HEK293 (cell line): Measurements from ENCODE around the gene PLXNA3.

ENCODE experiments used
- CTCF ChIA-PET: fragments of 350-600 bp; formaldehyde crosslinking; extraction: SDS; loops from one replicate; lab custom pipeline; 2021; ENCODE audit warnings: antibody characterized with exemption; lab: Yijun Ruan, JAX
- POLR2A ChIA-PET: fragments of 300-600 bp; formaldehyde crosslinking; extraction: SDS; loops from one replicate; lab custom pipeline; 2020; ENCODE audit warnings: antibody characterized with exemption, inconsistent platforms; lab: Yijun Ruan, JAX
- H3K27ac ChIP-seq: fragments of 200-500 bp; sonication (Bioruptor generic); 2 replicates; pipeline ENCODE4 v1.5.1; 2014; ENCODE audit warnings: low read depth, low read length, control low read depth, inconsistent platforms; ENCODE audit errors: extremely low read depth
- H3K36me3 ChIP-seq, 2 experiments: fragments of 200-500 bp in 1 of 2; sonication (Bioruptor generic) in 1 of 2; 1 replicate in 1 of 2; 2 replicates in 1 of 2; pipeline ENCODE4 v1.5.1; 2014 to 2017; ENCODE audit warnings: inconsistent platforms in 2 of 2, low read length in 2 of 2; ENCODE audit not compliant: control insufficient read depth in 2 of 2, insufficient read depth in 1 of 2
- H3K4me1 ChIP-seq: fragments of 200-500 bp; sonication (Bioruptor generic); 2 replicates; pipeline ENCODE4 v1.5.1; 2014; ENCODE audit warnings: mild to moderate bottlenecking, low read length, inconsistent platforms; ENCODE audit not compliant: control insufficient read depth, insufficient read depth
- H3K4me3 ChIP-seq: 2 replicates; pipeline ENCODE4 v1.5.1; 2011; ENCODE audit warnings: low read depth, mild to moderate bottlenecking, control low read depth, low read length, moderate library complexity
- H3K9me3 ChIP-seq: fragments of 200-500 bp; sonication (Bioruptor generic); 2 replicates; pipeline ENCODE4 v1.5.1; 2014; ENCODE audit warnings: low read depth, low read length, inconsistent platforms; ENCODE audit not compliant: control insufficient read depth, insufficient read depth
- BCL11A ChIP-seq: fragments of 450-650 bp; formaldehyde crosslinking; IDR thresholded peaks from 2 replicates; pipeline ENCODE4 v1.5.1; 2016; ENCODE audit warnings: low read depth, missing biosample characterization, missing genetic modification characterization
- HOXA7 ChIP-seq: sonication (generic); formaldehyde crosslinking; IDR thresholded peaks from 2 replicates; pipeline ENCODE4 v1.8.1; 2022; ENCODE audit warnings: missing genetic modification reagents, borderline replicate concordance
- SP7 ChIP-seq: fragments of 450-650 bp; formaldehyde crosslinking; IDR thresholded peaks from 2 replicates; pipeline ENCODE4 v1.5.1; 2016; ENCODE audit warnings: missing biosample characterization, missing genetic modification characterization
- ZBTB21 ChIP-seq: fragments of 450-650 bp; formaldehyde crosslinking; IDR thresholded peaks from 2 replicates; pipeline ENCODE4 v1.5.1; 2017; ENCODE audit warnings: missing biosample characterization, missing genetic modification characterization
- ZFP37 ChIP-seq: fragments of 450-650 bp; formaldehyde crosslinking; IDR thresholded peaks from 2 replicates; pipeline ENCODE4 v1.5.1; 2016; ENCODE audit warnings: missing biosample characterization, missing genetic modification characterization
- ZNF16 ChIP-seq: fragments of 450-650 bp; formaldehyde crosslinking; IDR thresholded peaks from 2 replicates; pipeline ENCODE4 v1.5.1; 2016; ENCODE audit warnings: low read depth, missing biosample characterization, missing genetic modification characterization
- ZNF19 ChIP-seq: fragments of 450-650 bp; formaldehyde crosslinking; IDR thresholded peaks from 2 replicates; pipeline ENCODE4; 2016; ENCODE audit warnings: missing biosample characterization, missing genetic modification characterization, low read depth
- ZNF223 ChIP-seq: fragments of 450-650 bp; formaldehyde crosslinking; IDR thresholded peaks from 2 replicates; pipeline ENCODE4 v1.5.1; 2016; ENCODE audit warnings: missing biosample characterization, missing genetic modification characterization
- ZNF292 ChIP-seq: fragments of 450-650 bp; formaldehyde crosslinking; IDR thresholded peaks from 2 replicates; pipeline ENCODE4 v1.5.1; 2016; ENCODE audit warnings: low read depth, missing biosample characterization, missing genetic modification characterization, borderline replicate concordance
- ZNF324 ChIP-seq: fragments of 450-650 bp; formaldehyde crosslinking; IDR thresholded peaks from 2 replicates; pipeline ENCODE4 v1.5.1; 2016; ENCODE audit warnings: missing biosample characterization, missing genetic modification characterization
- ZNF423 ChIP-seq: fragments of 450-650 bp; formaldehyde crosslinking; IDR thresholded peaks from 2 replicates; pipeline ENCODE4 v1.5.1; 2016; ENCODE audit warnings: missing biosample characterization, missing genetic modification characterization
- ZNF426 ChIP-seq: fragments of 450-650 bp; formaldehyde crosslinking; IDR thresholded peaks from 2 replicates; pipeline ENCODE4 v1.5.1; 2017; ENCODE audit warnings: missing biosample characterization, missing genetic modification characterization, mild to moderate bottlenecking, inconsistent platforms, moderate library complexity
- ZNF610 ChIP-seq: fragments of 450-650 bp; formaldehyde crosslinking; IDR thresholded peaks from 2 replicates; pipeline ENCODE4 v1.5.1; 2016; ENCODE audit warnings: missing biosample characterization, missing genetic modification characterization, borderline replicate concordance
- ZNF621 ChIP-seq: fragments of 450-650 bp; formaldehyde crosslinking; IDR thresholded peaks from 2 replicates; pipeline ENCODE4 v1.5.1; 2017; ENCODE audit warnings: missing biosample characterization, missing genetic modification characterization
- ZNF624 ChIP-seq: fragments of 450-650 bp; formaldehyde crosslinking; IDR thresholded peaks from 2 replicates; pipeline ENCODE4 v1.5.1; 2017; ENCODE audit warnings: missing biosample characterization, missing genetic modification characterization
- ZNF658 ChIP-seq: fragments of 450-650 bp; formaldehyde crosslinking; IDR thresholded peaks from 2 replicates; pipeline ENCODE4; 2016; ENCODE audit warnings: missing biosample characterization, missing genetic modification characterization
- ZNF701 ChIP-seq: fragments of 450-650 bp; formaldehyde crosslinking; IDR thresholded peaks from 2 replicates; pipeline ENCODE4 v1.5.1; 2016; ENCODE audit warnings: missing biosample characterization, missing genetic modification characterization
- ZNF768 ChIP-seq: fragments of 450-650 bp; formaldehyde crosslinking; IDR thresholded peaks from 2 replicates; pipeline ENCODE4 v1.5.1; 2018; ENCODE audit warnings: missing biosample characterization, mild to moderate bottlenecking, missing genetic modification characterization
- ZSCAN16 ChIP-seq: fragments of 450-650 bp; formaldehyde crosslinking; IDR thresholded peaks from 2 replicates; pipeline ENCODE4 v1.5.1; 2016; ENCODE audit warnings: missing biosample characterization, missing genetic modification characterization
- ZXDB ChIP-seq: fragments of 450-650 bp; formaldehyde crosslinking; IDR thresholded peaks from 2 replicates; pipeline ENCODE4 v1.5.1; 2016; ENCODE audit warnings: missing biosample characterization, missing genetic modification characterization
- TF ChIP-seq, protein P1 (sequence below): fragments of 450-650 bp; formaldehyde crosslinking; IDR thresholded peaks from 2 replicates; pipeline ENCODE4 v1.5.1; 2016; ENCODE audit warnings: missing biosample characterization, missing genetic modification characterization, borderline replicate concordance
- TF ChIP-seq, protein P2 (sequence below): sonication (generic); formaldehyde crosslinking; IDR thresholded peaks from 2 replicates; pipeline ENCODE4 v1.8.1; 2022; ENCODE audit warnings: mild to moderate bottlenecking, moderate library complexity, missing genetic modification reagents
- TF ChIP-seq, protein P3 (sequence below): fragments of 450-650 bp; formaldehyde crosslinking; IDR thresholded peaks from 2 replicates; pipeline ENCODE4 v1.5.1; 2016; ENCODE audit warnings: missing biosample characterization, missing genetic modification characterization
- TF ChIP-seq, protein P4 (sequence below): fragments of 450-650 bp; formaldehyde crosslinking; IDR thresholded peaks from 2 replicates; pipeline ENCODE4 v1.5.1; 2016; ENCODE audit warnings: missing biosample characterization, missing genetic modification characterization
- TF ChIP-seq, protein P5 (sequence below): fragments of 450-650 bp; IDR thresholded peaks from 2 replicates; pipeline ENCODE4 v1.5.1; 2018; ENCODE audit warnings: missing biosample characterization, missing genetic modification characterization

The PLXNA3 gene

DNA sequence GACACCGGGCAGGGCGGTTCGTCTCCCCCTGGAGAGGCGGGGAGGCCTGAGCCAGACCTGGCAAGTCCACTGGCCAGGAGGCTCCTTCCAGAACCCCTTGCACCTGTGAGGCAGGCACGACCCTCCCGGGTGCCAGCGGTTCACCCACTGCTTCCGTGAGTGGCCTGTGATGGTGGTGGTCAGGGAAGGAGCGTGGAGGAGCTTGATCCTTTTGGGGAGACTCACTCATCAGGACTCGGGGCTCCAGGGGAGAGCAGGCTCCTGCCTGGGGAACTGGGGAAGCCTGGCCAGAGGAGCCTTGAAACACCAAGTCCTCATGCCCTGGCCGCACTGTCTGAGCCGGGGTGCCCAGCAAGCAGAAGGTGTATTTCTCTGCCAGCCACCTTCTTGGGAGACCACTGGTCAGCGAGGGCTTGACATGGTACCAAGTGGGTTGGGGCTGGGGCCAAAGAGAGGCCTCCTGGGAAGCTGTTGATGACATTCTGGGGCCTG, 13.3 kb upstream of the PLXNA3 start (continued):
- TF ChIP-seq ZNF16 (tag by site-specific recombination) = no peak
- TF ChIP-seq ZNF423 = no peak
- TF ChIP-seq, protein P1, sequence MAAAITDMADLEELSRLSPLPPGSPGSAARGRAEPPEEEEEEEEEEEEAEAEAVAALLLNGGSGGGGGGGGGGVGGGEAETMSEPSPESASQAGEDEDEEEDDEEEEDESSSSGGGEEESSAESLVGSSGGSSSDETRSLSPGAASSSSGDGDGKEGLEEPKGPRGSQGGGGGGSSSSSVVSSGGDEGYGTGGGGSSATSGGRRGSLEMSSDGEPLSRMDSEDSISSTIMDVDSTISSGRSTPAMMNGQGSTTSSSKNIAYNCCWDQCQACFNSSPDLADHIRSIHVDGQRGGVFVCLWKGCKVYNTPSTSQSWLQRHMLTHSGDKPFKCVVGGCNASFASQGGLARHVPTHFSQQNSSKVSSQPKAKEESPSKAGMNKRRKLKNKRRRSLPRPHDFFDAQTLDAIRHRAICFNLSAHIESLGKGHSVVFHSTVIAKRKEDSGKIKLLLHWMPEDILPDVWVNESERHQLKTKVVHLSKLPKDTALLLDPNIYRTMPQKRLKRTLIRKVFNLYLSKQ (tag by site-specific recombination) = no peak
- TF ChIP-seq ZNF621 (tag by site-specific recombination) = no peak
- no peak for TF ChIP-seq ZNF768 (tag by site-specific recombination)
- TF ChIP-seq, all 188 proteins: peak for 0

GRCh38 chrX:154445776-154446175, 12.3 kb upstream of the PLXNA3 start:
- POLR2A ChIA-PET = interaction anchor here (0.6 to 1.1 kb wide), 4 partner anchors 13 to 76 kb away, joined by 3 read pairs; no protein-coding TSS in a partner anchor
- Histone ChIP-seq H3K9me3 (no peaks in the 10 kb centered on the region), H3K4me3 (no peak overlapping the region), H3K36me3 (peaks cover 4 to 79% of the 10 kb centered on the region in 2 experiments; a peak in 2 of 3 replicates), H3K4me1 (no peaks in the 10 kb centered on the region), H3K27ac (no peak overlapping the region)
- no peak for TF ChIP-seq ZNF324 (tag by site-specific recombination)
- TF ChIP-seq, protein P2, sequence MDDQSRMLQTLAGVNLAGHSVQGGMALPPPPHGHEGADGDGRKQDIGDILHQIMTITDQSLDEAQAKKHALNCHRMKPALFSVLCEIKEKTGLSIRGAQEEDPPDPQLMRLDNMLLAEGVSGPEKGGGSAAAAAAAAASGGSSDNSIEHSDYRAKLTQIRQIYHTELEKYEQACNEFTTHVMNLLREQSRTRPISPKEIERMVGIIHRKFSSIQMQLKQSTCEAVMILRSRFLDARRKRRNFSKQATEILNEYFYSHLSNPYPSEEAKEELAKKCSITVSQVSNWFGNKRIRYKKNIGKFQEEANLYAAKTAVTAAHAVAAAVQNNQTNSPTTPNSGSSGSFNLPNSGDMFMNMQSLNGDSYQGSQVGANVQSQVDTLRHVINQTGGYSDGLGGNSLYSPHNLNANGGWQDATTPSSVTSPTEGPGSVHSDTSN (CRISPR knock-in tag) = 0 out of 2 replicates have a peak, but pooled peaks have one; percentile 33
- CTCF ChIA-PET = interaction anchor here (0.8 kb wide), 1 partner anchor 73 kb away, joined by 4 read pairs; no protein-coding TSS in a partner anchor

GRCh38 chrX:154446430-154446829, 11.7 kb upstream of the PLXNA3 start:
- TF ChIP-seq SP7 = no peak
- TF ChIP-seq ZNF426 (tag by site-specific recombination) = no peak
- TF ChIP-seq ZNF19 = no peak
- no peak for TF ChIP-seq ZNF610 (tag by site-specific recombination)
- TF ChIP-seq ZBTB21 (tag by site-specific recombination) = no peak
- TF ChIP-seq ZNF701 (tag by site-specific recombination) = no peak
- TF ChIP-seq, protein P3, sequence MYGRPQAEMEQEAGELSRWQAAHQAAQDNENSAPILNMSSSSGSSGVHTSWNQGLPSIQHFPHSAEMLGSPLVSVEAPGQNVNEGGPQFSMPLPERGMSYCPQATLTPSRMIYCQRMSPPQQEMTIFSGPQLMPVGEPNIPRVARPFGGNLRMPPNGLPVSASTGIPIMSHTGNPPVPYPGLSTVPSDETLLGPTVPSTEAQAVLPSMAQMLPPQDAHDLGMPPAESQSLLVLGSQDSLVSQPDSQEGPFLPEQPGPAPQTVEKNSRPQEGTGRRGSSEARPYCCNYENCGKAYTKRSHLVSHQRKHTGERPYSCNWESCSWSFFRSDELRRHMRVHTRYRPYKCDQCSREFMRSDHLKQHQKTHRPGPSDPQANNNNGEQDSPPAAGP = no peak
- no peak for TF ChIP-seq ZSCAN16 (tag by site-specific recombination)
- TF ChIP-seq BCL11A = no peak
- no peak for TF ChIP-seq ZXDB (tag by site-specific recombination)
- no peak for TF ChIP-seq ZFP37 (tag by site-specific recombination)
- CTCF ChIA-PET = interaction anchor here (1.1 kb wide), 1 partner anchor 86 kb away, joined by 3 read pairs; no protein-coding TSS in a partner anchor

GRCh38 chrX:154448484-154448883, 9.6 kb upstream of the PLXNA3 start:
- H3K9me3 ChIP-seq = no peaks in the 10 kb centered on the region
- ChIA-PET CTCF (no interaction called here), POLR2A (no interaction called here)
- no peaks in the 10 kb centered on the region for H3K4me1 ChIP-seq
- H3K27ac ChIP-seq = no peak overlapping the region
- no peak overlapping the region for H3K4me3 ChIP-seq
- peaks cover 4 to 78% of the 10 kb centered on the region in 2 experiments; a peak in 2 of 3 replicates for H3K36me3 ChIP-seq
- TF ChIP-seq ZNF292 (tag by site-specific recombination) (no peak), ZNF223 (tag by site-specific recombination) (no peak), HOXA7 (CRISPR knock-in tag) (no peak), ZNF658 (tag by site-specific recombination) (no peak), ZNF624 (tag by site-specific recombination) (no peak)
- TF ChIP-seq, protein P4, sequence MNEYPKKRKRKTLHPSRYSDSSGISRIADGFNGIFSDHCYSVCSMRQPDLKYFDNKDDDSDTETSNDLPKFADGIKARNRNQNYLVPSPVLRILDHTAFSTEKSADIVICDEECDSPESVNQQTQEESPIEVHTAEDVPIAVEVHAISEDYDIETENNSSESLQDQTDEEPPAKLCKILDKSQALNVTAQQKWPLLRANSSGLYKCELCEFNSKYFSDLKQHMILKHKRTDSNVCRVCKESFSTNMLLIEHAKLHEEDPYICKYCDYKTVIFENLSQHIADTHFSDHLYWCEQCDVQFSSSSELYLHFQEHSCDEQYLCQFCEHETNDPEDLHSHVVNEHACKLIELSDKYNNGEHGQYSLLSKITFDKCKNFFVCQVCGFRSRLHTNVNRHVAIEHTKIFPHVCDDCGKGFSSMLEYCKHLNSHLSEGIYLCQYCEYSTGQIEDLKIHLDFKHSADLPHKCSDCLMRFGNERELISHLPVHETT (tag by site-specific recombination) = no peak
- TF ChIP-seq, protein P5, sequence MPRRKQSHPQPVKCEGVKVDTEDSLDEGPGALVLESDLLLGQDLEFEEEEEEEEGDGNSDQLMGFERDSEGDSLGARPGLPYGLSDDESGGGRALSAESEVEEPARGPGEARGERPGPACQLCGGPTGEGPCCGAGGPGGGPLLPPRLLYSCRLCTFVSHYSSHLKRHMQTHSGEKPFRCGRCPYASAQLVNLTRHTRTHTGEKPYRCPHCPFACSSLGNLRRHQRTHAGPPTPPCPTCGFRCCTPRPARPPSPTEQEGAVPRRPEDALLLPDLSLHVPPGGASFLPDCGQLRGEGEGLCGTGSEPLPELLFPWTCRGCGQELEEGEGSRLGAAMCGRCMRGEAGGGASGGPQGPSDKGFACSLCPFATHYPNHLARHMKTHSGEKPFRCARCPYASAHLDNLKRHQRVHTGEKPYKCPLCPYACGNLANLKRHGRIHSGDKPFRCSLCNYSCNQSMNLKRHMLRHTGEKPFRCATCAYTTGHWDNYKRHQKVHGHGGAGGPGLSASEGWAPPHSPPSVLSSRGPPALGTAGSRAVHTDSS (tag by site-specific recombination) = no peak

More at GRCh38 chrX:154446430-154446829, 11.7 kb upstream of the PLXNA3 start:
- Histone ChIP-seq H3K9me3 (no peaks in the 10 kb centered on the region), H3K27ac (no peak overlapping the region), H3K4me3 (no peak overlapping the region), H3K36me3 (peaks cover 4 to 78% of the 10 kb centered on the region in 2 experiments; a peak in 2 of 3 replicates), H3K4me1 (no peaks in the 10 kb centered on the region)
- POLR2A ChIA-PET = no interaction called here
